VCaP (cell line): ENCODE results near the gene OR10G7.

Experiments
- H3K27ac ChIP-seq: fragments of 450-650 bp; 2 replicates; pipeline ENCODE4 v1.5.1; 2017
- TF ChIP-seq, protein P1 (sequence below): fragments of 450-650 bp; conservative IDR thresholded peaks from 2 replicates; pipeline ENCODE4 v1.5.1; 2017; ENCODE audit warnings: mild to moderate bottlenecking, moderate library complexity

The OR10G7 gene

DNA sequence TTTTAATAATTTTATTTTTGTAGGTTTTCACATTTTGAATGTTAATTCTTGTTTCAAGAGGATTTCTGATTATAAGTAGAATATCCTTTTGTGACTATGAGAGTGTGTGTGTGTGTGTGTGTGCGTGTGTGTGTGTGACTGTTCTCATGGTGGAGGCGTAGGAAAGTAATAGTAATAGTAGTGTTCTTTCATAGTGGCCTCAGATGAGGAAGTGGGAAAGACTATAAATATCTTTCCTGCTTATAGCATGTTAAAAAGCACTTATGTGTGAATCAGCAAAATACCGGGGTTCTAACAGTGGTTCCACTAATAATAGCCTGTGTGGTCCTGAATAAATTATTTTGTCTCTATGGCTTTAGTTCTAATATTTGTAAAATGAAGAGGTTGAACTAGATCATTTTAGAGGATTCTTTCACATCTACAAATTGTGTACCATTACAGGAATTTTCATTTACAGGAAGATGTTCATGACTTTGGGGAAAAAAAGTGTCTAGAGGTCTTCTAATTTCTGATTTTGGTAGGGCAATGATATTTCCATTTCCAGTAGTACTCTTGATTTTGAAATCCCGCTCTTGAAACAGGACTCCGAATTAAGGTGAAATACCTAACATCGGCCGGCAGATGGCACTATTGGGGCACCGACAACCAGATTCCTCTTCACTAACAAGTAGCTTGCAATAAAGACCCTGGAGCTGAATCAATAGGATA, 29.9 kb upstream of the OR10G7 start:
- TF ChIP-seq, protein P1, sequence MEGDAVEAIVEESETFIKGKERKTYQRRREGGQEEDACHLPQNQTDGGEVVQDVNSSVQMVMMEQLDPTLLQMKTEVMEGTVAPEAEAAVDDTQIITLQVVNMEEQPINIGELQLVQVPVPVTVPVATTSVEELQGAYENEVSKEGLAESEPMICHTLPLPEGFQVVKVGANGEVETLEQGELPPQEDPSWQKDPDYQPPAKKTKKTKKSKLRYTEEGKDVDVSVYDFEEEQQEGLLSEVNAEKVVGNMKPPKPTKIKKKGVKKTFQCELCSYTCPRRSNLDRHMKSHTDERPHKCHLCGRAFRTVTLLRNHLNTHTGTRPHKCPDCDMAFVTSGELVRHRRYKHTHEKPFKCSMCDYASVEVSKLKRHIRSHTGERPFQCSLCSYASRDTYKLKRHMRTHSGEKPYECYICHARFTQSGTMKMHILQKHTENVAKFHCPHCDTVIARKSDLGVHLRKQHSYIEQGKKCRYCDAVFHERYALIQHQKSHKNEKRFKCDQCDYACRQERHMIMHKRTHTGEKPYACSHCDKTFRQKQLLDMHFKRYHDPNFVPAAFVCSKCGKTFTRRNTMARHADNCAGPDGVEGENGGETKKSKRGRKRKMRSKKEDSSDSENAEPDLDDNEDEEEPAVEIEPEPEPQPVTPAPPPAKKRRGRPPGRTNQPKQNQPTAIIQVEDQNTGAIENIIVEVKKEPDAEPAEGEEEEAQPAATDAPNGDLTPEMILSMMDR, result peak; percentile 93
- H3K27ac ChIP-seq, result no peak overlapping the region

DNA sequence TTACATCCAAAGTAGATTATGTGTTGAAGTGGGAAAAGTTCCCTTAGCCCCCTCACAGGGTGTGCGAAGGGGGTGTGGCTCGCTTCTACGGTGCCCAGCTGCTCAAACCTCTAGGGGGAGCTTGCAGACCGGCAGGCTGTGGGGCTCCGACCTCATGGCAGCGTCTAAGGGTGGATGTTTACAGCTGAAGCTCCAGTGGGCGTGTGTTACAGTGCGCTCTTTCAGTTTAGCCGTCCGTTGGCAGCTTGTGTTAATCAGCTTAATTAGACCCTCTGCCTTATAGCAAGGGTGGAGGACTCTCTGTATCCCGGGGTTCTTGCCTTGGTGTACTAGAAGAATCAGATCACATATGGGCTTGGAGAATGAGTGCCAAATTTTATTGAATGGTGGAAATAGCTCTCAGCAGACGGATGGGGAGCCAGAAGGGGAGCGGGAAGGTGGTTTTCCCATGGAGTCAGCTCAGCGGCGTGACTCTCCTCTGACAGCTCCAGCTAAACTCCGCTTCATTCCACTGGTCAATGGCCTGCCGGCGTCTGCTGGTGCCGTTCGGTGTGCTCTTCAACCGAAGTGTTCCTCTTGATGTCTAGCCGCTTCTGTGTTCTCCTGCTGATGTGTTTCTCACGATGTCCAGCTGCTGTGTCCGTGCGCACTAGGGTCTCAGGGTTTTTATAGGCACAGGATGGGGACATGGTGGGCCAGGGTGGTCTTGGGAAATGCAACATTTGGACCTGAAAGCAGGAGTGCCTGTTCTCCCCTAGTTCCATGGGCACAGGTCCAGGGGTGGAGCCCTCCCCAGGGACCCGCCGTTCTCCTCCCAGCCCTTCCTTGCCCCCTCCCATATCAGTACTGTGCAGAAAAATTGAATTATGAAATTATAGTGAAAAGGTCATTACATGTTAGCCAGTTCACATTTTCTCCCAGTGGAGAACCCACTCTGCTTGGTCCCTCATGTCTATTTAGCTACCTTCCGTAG, 28.6 kb upstream of the OR10G7 start:
- TF ChIP-seq, protein P1, result peak; percentile 64
- no peak overlapping the region for H3K27ac ChIP-seq

DNA sequence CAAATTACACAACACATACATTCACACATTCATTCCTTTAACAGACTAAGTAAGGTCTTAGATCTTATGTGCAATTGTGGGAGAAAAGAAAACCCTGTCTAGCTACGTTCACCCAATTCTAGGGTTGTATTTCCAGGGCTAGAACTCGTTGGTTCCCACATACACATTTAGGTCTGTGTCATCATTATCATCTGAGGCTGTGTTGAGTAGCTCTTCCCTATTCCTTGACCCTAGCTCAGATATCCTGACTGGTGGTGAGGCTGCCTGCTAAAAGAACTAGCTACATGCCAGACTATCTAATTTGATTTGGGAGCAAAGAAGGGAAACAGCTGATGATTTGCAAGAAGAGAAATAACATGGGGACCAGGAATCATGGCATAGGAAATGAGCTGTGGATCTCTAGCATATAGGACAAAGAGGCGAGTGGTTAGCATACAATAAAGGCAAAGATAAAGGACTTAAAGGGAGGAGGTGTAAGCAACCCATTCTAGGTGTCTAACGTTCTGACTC, 27.5 kb upstream of the OR10G7 start:
- no peak overlapping the region for H3K27ac ChIP-seq
- TF ChIP-seq, protein P1, result no peak

DNA sequence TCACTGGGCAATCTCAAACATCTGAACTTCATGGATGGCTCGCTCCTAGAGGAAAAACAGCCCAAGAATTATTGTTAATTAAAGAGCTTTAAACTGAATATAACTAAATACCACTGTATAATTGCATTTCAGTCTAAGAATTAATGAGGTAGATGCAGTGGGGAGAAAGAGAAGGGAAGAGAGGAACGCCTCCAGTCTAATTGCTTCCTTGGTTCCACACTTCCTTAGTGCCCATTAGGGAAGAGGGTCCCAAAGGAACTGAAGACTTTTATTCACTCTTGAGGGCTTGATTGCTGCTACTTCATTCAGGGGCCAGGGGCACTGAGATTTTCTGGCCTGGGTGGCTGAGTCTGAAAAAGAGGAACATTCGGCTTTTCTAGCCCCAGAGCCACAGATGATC, 11.8 kb upstream of the OR10G7 start:
- TF ChIP-seq, protein P1, result no peak
- no peak overlapping the region for H3K27ac ChIP-seq

DNA sequence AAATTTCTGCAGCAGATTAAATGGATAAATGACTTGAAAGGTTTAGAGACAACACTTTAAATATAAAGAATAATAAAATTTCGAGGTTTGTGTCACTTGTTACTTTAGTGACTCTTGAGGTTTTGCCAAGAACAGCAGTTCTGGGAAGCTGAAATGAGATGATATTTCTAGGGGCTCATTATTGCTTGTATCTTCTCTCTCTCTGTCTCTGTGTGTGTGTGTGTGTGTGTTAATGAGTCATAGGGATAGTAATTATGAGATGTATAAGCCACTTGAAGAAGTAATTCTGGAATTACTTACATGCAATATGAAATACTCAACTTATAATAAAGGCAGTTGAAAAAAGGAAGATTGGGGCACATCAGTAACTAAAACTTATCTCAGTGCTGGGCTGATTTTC, 9.6 kb upstream of the OR10G7 start:
- no peak overlapping the region for H3K27ac ChIP-seq

DNA sequence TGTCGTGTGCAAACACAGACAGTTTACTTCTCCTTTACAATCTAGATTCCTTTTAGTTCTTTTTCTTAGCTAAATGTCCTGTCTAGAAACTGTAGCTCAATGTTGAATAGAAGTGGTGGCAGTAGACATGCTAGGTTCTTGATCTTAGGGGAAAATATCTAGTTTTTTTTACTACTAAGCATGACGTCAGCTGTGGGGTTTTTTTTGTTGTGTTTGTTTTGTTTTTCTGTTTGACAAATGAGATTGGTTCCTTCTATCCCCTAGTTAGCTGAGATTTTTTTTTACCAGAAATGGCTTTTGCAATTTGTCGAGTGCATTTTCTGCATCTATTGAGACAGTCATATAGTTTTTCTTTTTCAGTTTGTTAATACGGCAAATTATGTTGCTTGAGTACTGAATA, 2.3 kb upstream of the OR10G7 start:
- TF ChIP-seq, protein P1, result no peak
- no peak overlapping the region for H3K27ac ChIP-seq

More for the DNA sequence above, 9.6 kb upstream of the OR10G7 start:
- TF ChIP-seq, protein P1, result no peak

DNA sequence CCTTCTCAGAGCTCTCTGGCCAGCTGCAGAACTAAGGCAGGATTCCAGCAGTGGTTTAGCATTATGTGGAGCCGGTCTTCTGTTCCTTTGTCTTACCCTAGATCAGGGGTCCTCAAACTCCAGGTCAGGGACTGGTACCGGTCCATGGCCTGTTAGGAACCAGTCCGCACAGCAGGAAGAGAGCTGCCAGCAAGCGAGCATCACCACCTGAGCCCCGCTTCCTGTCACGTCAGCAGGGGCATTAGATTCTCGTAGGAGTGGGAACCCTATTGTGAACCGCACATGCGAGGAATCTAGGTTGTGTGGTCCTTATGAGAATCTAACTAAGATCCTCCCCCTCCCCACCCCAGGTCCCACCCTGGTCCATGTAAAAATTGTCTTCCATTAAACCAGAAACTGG, 1.6 kb downstream of the OR10G7 start:
- TF ChIP-seq, protein P1, result no peak
- no peak overlapping the region for H3K27ac ChIP-seq
